ENCODE results near the gene VENTX.

DNA sequence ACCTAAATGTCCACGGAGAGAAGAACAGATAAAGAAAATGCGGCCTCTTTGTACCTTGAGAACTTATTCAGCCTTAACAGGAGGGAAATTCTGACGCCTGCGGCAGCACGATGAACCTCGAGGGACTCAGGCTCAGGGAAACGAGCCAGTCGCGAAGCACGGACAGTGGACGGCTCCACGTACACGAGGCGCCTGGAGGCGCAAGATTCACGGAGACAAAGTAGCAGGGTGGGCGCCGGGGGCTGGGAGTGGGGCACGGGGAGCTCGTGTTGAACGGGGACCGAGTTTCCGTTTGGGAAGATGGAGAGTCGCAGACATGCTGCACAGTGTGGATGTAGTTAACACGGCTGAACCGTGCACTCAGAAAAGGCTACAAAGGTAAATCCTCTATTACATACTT, 20.9 kb upstream of the VENTX start:
- TF ChIP-seq, protein P1, sequence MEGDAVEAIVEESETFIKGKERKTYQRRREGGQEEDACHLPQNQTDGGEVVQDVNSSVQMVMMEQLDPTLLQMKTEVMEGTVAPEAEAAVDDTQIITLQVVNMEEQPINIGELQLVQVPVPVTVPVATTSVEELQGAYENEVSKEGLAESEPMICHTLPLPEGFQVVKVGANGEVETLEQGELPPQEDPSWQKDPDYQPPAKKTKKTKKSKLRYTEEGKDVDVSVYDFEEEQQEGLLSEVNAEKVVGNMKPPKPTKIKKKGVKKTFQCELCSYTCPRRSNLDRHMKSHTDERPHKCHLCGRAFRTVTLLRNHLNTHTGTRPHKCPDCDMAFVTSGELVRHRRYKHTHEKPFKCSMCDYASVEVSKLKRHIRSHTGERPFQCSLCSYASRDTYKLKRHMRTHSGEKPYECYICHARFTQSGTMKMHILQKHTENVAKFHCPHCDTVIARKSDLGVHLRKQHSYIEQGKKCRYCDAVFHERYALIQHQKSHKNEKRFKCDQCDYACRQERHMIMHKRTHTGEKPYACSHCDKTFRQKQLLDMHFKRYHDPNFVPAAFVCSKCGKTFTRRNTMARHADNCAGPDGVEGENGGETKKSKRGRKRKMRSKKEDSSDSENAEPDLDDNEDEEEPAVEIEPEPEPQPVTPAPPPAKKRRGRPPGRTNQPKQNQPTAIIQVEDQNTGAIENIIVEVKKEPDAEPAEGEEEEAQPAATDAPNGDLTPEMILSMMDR (IDR thresholded peaks at IDR 0.05; ENCODE audit: low read depth, low read length, poor library complexity, severe bottlenecking), result no peak
- no peak for TF ChIP-seq EZH2phosphoT487 (IDR thresholded peaks at IDR 0.05; ENCODE audit: borderline replicate concordance, low read length)

Data from DOHH2 (cell line).